GM18508 (cell line): Measurements from ENCODE around the gene KRT33B.
"Not testable (repeated sequence)": the region's sequence is repeated elsewhere in the genome, so short reads cannot be mapped to it uniquely, and the experiment has no call there.

ENCODE experiments used
- ATAC-seq: cut with Tn5 transposase; IDR thresholded peaks from one replicate; pipeline ENCODE4 v1.9.1; 2021; ENCODE audit warnings: moderate number of reproducible peaks; ENCODE audit not compliant: insufficient read depth, unreplicated experiment

The KRT33B gene

DNA sequence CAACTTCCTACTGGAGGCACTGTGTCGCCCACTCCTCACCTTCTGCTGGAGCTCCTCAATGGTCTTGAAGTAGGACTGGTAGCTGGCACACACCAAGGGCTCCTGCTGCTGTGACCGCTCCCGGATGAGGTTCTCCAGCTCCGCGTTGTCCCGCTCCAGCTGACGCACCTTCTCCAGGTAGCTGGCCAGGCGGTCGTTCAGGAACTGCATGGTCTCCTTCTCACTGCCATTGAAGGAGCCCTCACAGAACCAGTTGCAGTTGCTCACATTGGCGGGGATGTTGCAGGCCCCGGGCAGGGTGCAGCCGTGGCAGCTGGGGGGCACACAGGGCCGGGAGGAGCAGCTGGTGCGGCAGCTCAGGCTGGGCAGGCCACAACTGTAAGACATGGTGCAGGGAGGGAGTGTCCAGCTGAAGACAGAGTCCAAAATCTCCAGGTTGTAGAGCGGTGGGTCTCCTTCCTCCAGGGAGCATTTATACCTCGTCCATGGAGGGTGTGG is 19.2 kb downstream of the KRT33B start, which contains the start of gene KRT33A:
Gene KRT33A, minus strand, starts transcription at position 448 of the 498 bp plus-strand sequence. Its CDS starts 61 bp downstream, at position 387.
- not testable (repeated sequence) for ATAC-seq

DNA sequence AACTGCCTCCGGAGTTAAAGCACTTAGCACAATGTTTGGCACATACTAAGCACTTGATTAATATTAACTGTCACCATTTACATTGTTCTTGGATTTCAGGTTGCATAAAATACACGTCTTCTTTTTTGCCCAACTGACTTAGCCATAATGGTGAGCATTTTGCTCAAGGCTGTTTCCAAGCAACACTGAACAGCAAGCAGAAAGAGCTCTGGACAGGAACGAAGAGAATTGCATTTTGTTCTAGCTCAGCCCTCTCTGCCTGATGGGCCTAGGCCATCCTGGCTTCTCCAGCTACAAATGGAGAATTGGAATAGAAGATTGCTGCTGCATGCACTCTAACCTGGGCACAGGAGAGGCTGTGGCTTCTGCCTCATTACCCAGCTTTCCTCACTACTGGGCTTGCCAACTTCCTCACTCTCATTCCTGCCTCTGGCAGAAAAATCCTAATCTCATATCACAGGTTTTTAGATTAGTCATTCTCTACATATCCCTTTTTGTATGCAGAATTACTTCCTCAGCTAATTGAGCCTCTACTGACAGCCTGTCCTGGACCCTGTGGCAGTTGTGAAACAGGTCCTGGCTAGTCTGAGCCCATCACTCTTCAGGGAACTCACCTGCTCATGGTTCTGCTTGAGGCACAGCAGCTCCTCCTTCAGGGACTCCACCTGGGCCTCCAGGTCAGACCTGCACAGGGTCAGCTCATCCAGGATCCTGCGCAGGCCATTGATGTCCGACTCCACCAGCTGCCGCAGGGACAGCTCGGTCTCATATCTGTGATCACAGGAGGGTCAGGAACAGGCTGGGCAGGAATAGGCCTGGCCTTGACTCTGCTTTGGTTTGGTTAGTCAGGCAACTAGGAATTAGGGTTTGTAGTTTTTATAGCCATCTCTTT is 21.5 kb downstream of the KRT33B start:
- no peak for ATAC-seq

DNA sequence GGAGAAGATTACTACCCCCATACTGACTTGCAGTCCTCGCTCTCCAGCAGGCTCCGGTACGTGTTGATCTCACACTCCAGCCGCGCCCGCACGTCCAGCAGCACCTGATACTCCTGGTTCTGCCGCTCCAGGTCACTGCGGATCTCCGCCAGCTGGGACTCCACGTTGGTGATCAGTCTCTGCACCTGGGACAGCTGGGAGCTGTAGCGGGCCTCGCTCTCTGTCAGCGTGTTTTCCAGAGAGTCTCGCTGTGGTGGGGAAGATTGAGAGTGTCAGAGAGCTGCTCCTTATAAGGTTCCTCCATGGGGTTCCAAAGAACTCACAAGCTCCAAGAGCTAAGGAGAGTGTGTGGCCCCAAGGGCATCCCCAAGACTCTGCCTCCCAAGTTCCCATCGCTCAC is 23.2 kb downstream of the KRT33B start:
- not testable (repeated sequence) for ATAC-seq

DNA sequence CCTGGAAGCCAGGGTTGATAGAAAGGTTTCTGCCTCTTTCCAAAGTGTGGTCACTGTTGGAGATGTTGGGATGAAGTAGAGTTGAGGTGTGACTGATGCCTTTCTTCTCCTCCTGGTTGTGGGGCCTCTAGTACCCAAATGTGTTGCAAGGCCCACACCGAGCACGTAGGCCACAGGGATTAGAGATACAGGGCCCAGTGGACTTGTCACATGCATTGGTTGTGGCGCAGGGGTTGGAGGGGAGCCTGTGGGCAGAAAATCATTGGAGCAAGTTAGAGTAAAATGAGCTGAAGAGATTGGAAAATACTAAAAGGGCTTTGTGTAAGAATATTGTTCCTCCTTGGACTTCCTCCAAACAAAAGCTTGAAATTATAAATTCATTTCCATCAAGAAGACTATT is 23.6 kb downstream of the KRT33B start:
- no peak for ATAC-seq

DNA sequence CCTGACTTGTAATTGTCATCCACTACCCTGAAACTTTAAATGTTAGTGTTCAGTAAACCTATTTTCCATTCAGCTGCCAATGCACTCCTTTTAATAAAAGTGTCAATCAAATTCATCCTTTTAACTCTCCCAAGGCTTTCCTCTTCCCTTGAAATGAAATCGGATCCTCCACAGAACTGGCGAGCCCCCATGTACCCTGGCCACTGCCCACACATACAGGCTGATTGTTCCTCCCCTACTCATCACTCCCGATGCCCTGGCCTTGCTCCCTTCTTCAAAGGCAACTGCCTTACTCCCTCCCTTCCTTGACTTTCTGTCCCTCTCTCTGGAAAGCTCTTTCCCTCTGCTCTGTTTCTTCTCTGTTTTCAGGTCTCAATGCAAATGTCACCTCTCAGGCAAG is 26.6 kb downstream of the KRT33B start:
- no peak for ATAC-seq

DNA sequence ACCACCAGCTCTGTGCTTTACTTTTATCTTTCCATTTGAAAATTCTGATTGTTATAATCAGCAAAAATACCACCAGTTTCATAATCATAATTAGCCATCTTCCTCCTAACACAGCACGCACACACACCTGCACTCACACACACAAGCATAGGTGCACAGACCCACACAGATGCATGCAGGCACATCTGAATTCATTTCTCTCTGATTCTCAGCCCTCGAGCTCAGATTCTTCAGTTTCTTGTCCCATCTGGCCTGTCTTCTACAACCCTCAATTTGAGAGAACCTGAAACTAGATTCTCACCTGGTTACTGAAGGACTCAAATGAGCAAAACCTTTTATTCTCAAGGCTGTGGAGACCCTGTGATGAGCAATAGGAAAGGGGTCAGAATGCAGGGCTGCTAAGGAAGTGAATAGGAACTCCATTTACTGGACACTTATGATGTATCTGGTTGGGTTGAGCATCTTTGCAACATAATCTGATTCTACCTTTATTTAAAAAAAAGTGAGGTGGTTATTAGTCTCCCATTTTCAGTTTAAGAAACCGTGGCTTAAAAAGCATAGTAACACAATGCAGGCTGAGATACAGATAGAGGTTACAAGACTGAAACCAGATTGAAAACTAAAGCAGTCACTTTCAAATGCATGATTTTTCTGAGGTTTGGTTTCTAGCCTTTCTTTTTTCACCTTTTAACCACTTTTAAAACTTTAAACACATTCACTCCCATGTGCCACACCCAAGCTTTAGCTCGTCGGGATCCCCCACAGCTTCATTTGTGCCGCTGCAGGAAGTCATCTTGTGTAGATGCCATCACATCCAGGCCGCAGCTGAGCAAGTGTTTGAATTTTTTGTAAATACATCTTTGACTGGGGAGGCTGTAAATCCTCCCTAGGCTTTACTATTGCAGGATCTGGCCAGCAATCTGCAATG is 28.4 kb downstream of the KRT33B start:
- ATAC-seq = no peak

DNA sequence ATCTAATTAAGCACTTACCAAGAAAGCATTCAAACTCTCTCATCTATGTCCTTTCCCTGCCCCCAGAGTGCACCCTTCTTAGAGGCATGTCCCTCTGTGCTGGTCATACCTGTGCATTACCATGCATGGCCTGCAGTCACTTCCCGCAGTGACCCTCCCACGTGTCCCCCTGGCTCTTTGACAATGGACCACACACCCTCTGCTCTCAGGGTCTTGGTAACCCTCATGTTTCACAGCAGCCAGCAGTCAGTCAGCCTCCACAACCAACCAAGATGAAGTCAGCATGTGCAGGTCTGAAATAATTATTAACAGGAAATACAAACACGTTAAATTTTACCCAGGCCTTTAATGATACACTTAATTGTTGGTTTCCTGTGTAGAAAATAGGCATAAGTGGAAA is 29.1 kb downstream of the KRT33B start:
- no peak for ATAC-seq

DNA sequence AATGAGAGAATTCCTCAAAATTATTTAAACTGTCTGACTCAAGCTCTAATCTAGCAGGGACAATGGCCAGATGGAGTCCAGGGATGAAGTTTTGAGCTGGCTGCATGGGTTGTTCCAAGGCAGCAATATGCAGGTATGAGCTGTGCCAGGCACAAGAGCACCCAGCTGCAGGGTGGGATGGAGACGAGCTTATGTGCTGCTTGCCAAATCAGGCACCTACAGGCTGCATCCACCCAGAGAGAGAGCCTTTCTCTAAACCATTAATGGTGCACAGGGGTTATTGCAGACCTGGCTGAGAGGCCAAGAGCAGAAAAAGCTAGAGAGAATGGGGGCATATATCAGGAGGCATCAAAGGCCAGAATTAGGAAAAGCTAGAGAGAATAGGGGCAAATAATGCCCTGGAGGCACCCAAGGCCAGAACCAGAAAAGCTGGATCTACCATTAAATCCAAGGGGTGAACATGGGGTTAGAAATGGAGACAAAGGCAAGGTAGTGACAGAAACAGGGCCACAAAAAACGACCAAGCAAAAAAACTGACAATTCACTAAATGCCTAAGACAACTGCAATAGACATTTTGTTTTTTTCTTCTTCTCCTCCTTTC is 29.9 kb downstream of the KRT33B start:
- ATAC-seq = no peak

DNA sequence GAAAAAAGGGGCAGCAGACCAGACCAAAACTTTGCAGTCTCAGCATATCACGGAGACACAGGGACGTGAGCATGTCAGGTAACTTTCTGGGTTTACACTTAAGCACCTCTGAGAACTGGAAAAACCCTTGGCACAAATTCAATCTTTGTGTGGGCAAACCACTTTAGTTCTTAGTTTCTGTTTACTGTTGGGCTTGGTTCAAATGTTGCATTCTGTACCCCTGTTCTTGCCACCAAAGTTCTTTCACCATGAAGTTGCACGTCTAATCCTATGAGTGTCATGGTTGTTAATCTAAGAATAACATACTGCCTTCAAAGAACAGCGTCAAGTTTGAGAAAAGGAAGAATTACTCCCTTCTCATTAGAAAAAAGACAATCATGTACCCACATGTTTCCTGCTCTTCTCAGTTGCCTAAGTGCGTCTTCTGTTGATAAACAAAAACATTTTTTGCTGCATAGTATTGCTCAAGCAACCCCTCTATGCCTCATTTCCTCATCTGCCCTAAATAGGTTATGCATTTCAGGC is 30.6 kb downstream of the KRT33B start:
- no peak for ATAC-seq

DNA sequence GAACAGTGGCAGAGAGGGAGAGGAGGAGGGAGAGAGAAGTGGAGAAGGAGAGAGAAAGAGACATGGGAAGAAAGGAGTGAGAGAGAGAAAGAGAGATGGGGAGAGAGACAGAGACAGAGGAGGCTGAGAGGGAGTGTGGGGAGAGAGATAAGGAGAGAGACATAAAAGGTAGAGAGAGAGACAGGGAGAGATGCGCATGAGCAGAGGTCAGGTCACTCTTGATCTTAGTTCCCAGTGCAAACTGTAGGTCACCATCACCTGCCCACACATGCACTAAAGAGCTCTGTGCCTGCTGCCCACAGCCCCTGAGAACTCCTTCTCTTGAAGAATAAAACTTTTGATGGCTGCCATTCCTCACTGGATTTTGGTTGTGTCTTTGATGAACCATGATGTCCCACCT is 33.9 kb downstream of the KRT33B start:
- no peak for ATAC-seq

DNA sequence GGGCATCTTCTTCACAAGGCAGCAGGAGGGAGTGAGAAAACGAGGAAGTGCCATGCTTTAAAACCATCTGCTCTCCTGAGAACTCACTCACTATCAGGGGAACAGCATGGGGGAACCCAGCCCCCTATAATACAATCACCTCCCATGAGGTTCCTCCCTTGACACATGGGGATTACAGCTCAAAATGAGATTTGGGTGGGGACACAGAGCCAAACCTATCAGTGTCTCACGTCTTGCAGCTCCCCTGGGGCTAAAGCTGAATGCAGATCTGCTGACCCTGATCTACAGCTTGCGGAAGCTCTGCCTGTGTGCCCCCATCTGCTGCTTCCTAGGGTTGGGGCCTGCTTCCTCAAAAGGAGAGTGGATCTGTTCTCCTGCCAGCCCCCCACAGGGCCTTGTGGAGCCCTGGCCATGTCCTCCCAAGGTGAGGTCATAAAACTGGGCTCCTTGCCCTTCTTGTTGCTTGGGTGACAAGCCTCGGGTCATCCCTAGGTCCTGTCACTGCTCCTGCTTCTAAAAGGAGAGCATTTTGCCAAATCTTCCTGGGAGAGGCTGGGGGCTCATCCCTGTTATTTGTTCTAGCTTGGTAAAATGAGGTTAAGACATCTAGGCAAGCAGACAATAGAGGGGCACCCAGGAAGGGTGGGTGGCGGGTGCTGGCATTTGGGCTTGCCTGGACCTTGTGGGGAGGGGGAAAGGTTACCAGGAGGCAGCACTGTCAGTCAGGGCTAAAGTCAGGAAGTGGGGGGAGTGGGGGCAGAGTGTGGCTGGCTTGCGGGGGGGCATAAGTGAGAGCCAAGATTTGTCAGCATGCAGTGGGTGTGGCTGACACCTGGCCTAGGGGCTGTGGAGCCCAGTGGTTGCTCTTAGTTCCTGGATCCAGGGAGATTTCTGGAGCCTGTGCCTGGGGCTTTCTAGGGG is 35.0 kb downstream of the KRT33B start:
- no peak for ATAC-seq

DNA sequence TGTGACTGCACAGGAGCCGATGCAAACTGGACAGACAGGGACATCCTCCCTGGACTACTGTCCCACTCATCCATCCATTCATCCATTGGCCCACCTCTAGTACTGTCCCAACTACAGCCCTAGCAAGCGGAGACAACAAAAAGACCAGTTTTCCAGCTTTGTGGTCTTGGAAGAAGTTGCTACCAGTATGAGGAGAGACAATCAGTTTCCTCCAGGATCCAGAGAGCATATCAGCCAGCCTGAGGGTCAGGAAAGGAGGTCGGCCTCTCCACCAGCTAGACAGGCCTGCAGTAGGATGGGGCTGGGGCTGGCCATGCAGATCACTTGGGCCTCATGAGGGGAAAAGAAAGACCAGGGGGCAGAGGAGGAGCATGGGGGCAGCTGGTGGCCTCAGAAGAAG is 35.8 kb downstream of the KRT33B start:
- ATAC-seq = no peak

DNA sequence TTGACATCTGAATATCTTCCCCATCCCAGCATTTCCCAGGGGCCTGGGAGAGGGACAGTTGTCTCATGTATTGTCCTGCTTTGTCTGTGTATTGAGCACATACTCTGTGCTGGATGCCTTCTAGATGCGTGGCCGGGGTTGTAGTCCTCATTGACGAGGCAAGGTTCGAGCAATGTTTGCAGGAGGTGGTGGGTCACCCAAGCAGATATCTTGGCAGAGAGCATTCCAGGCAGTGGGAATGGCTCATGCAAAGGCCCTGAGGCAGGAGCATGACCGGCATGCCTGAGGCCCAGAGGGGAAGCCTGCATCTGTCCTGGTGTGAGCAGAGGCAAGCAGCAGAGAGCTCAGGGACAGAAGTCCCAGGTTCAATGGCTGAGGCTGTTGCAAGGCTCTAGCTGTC is 36.5 kb downstream of the KRT33B start:
- ATAC-seq = no peak

DNA sequence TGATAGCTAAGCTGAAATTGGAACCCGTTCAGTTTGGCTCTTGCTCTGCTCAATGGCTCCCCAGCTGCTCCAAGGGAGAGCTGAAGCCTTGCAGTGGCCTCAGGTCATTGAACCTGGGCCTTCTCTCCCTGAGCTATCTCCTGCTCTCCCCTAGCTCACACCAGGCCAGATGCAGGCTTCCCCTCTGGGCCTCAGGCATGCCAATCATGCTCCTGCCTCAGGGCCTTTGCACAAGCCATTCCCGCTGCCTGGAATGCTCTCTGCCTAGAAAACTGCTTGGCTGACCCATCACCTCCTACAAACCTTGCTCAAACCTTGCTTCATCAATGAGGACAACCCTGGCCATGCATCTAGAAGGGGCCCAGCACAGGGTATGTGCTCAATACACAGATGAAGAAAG is 37.4 kb downstream of the KRT33B start:
- no peak for ATAC-seq

DNA sequence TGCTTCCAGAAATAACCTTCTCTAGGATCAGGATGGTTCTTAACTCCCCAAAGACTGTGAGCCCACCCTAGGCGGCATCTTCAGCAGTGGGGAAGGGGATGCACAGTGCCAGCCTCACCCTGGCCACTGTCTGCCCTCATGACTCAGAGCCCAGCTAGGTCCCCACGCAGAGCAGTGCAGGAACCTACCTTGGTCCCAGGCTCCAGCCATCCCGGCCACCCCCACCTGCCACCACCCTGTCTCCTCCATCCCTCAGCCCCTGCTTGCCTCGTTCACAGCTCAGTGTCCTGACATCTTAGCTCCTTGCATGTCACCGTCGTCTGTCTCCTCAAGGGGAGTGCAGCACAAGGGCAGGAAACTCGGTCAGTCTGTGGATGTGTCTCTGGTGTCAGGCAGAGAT is 38.0 kb downstream of the KRT33B start:
- no peak for ATAC-seq

DNA sequence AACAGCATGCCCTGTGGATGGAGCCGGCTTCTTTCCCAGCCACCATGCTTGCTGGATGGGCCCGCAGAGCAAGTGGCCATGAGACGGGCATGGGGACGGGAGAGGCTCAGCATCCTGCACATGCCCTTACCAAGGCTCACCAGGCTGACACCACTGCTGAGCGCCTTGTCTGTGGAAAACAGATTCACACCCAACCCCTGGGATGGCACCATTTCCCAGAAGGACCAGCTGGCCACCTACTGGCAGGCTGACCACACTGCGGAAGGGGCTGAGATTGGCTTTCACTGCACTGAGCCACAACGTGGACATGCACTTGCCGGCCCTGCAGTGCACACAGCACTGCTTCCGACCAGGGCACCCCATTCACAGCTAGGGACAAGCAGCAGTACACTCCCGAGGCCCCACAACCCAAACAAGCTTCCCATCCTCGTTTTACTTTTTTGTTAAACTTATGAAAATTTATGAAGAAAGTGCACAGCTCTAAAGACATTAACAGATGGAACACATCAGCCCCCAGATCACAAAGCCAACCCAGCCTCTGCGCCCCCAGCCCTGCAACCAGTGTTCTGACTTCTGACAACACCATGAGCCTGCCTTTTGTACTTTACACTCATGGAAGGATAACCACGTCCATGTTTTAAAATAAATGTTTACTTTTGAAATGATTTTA is 40.2 kb downstream of the KRT33B start:
- no peak for ATAC-seq

DNA sequence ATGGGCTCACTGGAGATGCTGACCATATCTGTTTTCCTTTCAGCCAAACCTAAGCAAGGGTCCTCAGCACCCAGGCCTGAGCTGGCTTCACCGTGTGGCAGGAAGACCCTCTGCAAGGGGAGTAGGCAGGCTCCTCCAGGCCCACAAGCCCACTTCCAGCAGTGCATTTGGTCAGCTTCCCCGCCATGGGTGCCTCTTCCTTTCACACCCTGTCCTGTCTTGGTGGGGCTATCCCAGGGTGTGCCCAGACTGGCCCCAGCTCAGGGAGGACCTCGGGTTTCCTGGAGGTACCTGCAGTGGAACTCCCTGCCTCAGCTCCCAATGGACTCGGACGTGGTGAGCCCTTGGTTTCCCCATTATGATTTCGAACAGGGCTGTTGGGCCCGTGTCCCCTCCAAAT is 41.4 kb downstream of the KRT33B start:
- ATAC-seq = no peak

DNA sequence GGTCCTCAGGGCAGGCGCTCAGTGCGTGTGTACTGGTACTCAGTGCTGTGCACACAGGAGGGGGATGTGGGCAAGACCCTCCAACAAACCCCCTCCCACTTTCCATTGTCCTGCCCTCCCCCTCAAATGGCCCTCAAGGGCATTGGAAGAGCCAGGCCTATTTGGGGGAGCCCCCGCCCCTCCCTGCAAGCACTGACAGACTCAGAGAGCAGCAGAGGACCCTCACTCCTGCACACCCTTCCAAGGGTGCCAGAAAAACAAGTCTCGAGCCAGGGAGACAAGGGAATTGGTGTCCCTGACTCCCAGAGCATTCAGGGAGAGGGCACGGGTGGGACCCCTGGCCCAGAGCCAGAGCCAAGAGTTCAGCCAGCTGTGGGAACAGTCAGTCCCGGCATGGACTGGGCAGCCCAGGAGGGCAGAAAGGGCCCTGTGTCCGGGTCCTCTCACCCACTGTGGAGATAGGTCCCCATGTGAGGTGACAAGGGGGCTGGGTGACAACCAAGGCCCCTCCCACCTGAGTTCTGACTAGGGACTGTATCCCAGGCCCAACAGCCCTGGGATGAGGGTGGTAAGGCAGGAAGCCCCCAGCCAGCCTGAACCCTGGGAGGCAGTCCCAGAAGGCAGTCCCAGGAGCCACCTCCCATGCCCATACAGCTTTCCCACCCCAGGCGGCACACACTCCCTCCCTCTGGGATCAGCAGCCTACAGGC is 42.0 kb downstream of the KRT33B start:
- ATAC-seq = no peak
